H1 (cell line): ENCODE measurements around the gene DNAJC10.

Experiments
- CTCF ChIP-seq, 3 experiments: IDR thresholded peaks; 1 replicate in 2 of 3; 2 replicates in 1 of 3; pipeline versions ENCODE4 v1.5.1 to v1.6.1; 2011; ENCODE audit warnings: low read length in 3 of 3, mild to moderate bottlenecking in 3 of 3, inconsistent platforms in 2 of 3, low read depth in 1 of 3, moderate library complexity in 1 of 3; ENCODE audit not compliant: insufficient read depth in 1 of 3; ENCODE audit errors: control extremely low read depth in 1 of 3
- POLR2A ChIP-seq, 2 experiments: IDR thresholded peaks; 1 replicate in 1 of 2; 2 replicates in 1 of 2; pipeline ENCODE4 v1.6.1; 2011; ENCODE audit warnings: low read depth in 2 of 2, low read length in 2 of 2, mild to moderate bottlenecking in 2 of 2; ENCODE audit errors: control extremely low read depth in 1 of 2

GRCh38 chr2:182816866-182817265, 100.8 kb downstream of the DNAJC10 start:
- TF ChIP-seq POLR2A (IDR thresholded peaks at IDR 0.05; ENCODE audit: control extremely low read depth in 1 of 2, low read depth in 2 of 2, low read length in 2 of 2) = no peak
- no peak for TF ChIP-seq CTCF (IDR thresholded peaks at IDR 0.05; ENCODE audit: control extremely low read depth in 1 of 3, insufficient read depth in 1 of 3, low read depth in 1 of 3, low read length in 3 of 3)
